ENCODE measurements around the gene MXRA8. TPM values are rescaled to one million over a fixed set of nuclear protein-coding genes. Genes with fewer than 3 reads are reported as not detected.

The MXRA8 gene
- polyA plus RNA-seq, 2 of the 4 experiments (the other 2 are of a cell fraction), result 0.12 to 0.22 TPM

- no peak overlapping the region for H3K4me3 ChIP-seq
- no peak overlapping the region; a peak in 1 of 6 replicates for H3K27ac ChIP-seq
- TF ChIP-seq MAFK (IDR thresholded peaks at IDR 0.05; ENCODE audit: partially characterized antibody), result no peak
- peaks cover 9% of the 10 kb centered on the region; the same call in 2 of the 3 replicates for H3K4me1 ChIP-seq
- no peak overlapping the region for H3K4me2 ChIP-seq
- 68% methylated on average over 9 of the region's 13 CpGs for WGBS (ENCODE audit: missing lambda C conversion rate)
- POLR2A ChIA-PET, result no interaction called here
- H3K9me3 ChIP-seq, result no peaks in the 10 kb centered on the region
- no peak for FAIRE-seq
- DNase-seq (ENCODE audit: low read depth in 1 of 2, low spot score in 1 of 2), result no peak
- peak in 1 of 2 experiments; percentile 53; a peak in 3 of 6 replicates for ATAC-seq
- CTCF ChIA-PET, result interaction anchor here (2.5 kb wide), 1 partner anchor 10 kb away, joined by 14 read pairs; no protein-coding TSS in a partner anchor
These were observed 3.6 kb upstream of the MXRA8 start for GRCh38 chr1:1361982-1362423.

GRCh38 chr1:1361233-1361981, 3.1 kb upstream of the MXRA8 start:
- no peak for ATAC-seq

GRCh38 chr1:1360506-1361169, 2.3 kb upstream of the MXRA8 start:
- peaks cover 19% of the 10 kb centered on the region; the same call in 2 of the 3 replicates for H3K4me1 ChIP-seq
- POLR2A ChIA-PET, result no interaction called here
- peak overlapping the region; percentile 25; the same call in 1 of the 3 replicates for H3K4me2 ChIP-seq

More at GRCh38 chr1:1361233-1361981, 3.1 kb upstream of the MXRA8 start:
- ChIA-PET POLR2A (no interaction called here), CTCF (no interaction called here)
- TF ChIP-seq RFX5 (IDR thresholded peaks at IDR 0.05) (no peak), CBX2 (IDR thresholded peaks at IDR 0.05; ENCODE audit: borderline replicate concordance, low read depth) (no peak), MAZ (IDR thresholded peaks at IDR 0.05; ENCODE audit: borderline replicate concordance, low read depth, low read length) (no peak), JUNB (IDR thresholded peaks at IDR 0.05) (no peak)
- Histone ChIP-seq H3K27ac (peak overlapping the region in 1 of 2 experiments; percentile 81; a peak in 2 of 6 replicates), H3K4me3 (no peak overlapping the region), H3K4me1 (peaks cover 11% of the 10 kb centered on the region; the same call in 2 of the 3 replicates), H3K4me2 (no peak overlapping the region), H3K9me3 (no peaks in the 10 kb centered on the region)
- WGBS (ENCODE audit: missing lambda C conversion rate), result 88% methylated on average over 26 of the region's 35 CpGs
- FAIRE-seq (no peak), DNase-seq (ENCODE audit: low read depth in 1 of 2, low spot score in 1 of 2) (no peak)

More at GRCh38 chr1:1360506-1361169, 2.3 kb upstream of the MXRA8 start:
- H3K27ac ChIP-seq, result peak overlapping the region in 1 of 2 experiments; percentile 81; a peak in 3 of 6 replicates
- 67% methylated on average over 17 of the region's 20 CpGs for WGBS (ENCODE audit: missing lambda C conversion rate)
- DNase-seq (ENCODE audit: low read depth in 1 of 2, low spot score in 1 of 2) (peak in 1 of 2 experiments; percentile 41), ATAC-seq (peak; percentile 48 to 66; a peak in 5 of 6 replicates), FAIRE-seq (no peak)
- no peak overlapping the region for H3K4me3 ChIP-seq
- CTCF ChIA-PET, result interaction anchor here (2.4 kb wide), 1 partner anchor 11 kb away, joined by 17 read pairs; no protein-coding TSS in a partner anchor
- H3K9me3 ChIP-seq, result no peaks in the 10 kb centered on the region
- TF ChIP-seq HES2 (IDR thresholded peaks at IDR 0.05), result no peak
- TF ChIP-seq ZNF302 (CRISPR knock-in tag; IDR thresholded peaks at IDR 0.05), result no peak
- no peak for TF ChIP-seq ELK1 (IDR thresholded peaks at IDR 0.05; ENCODE audit: low read depth, low read length)
- no peak for TF ChIP-seq RAD21 (conservative IDR thresholded peaks at IDR 0.05 in 1 of 2, IDR thresholded peaks at IDR 0.05 in 1 of 2)
- no peak for TF ChIP-seq ESRRA (IDR thresholded peaks at IDR 0.05; ENCODE audit: borderline replicate concordance, low read length)
- no peak for TF ChIP-seq CHD2 (IDR thresholded peaks at IDR 0.05; ENCODE audit: low read length, partially characterized antibody)
- TF ChIP-seq KDM1A (IDR thresholded peaks at IDR 0.05; ENCODE audit: low read depth), result no peak
- TF ChIP-seq CBX2 (IDR thresholded peaks at IDR 0.05; ENCODE audit: borderline replicate concordance, low read depth), result no peak
- no peak for TF ChIP-seq RFX5 (IDR thresholded peaks at IDR 0.05)
- TF ChIP-seq POLR2A (IDR thresholded peaks at IDR 0.05; ENCODE audit: low read length), result no peak
- no peak for TF ChIP-seq REST (IDR thresholded peaks at IDR 0.05)
- no peak for TF ChIP-seq ZC3H11A (IDR thresholded peaks at IDR 0.05)
- TF ChIP-seq FOSB (CRISPR knock-in tag; IDR thresholded peaks at IDR 0.05), result no peak
- TF ChIP-seq MAX (IDR thresholded peaks at IDR 0.05), result no peak
- TF ChIP-seq KDM5A (IDR thresholded peaks at IDR 0.05), result no peak
- no peak for TF ChIP-seq USF2 (IDR thresholded peaks at IDR 0.05)
- no peak for TF ChIP-seq FOSL2 (IDR thresholded peaks at IDR 0.05)
- TF ChIP-seq FOSL2 (CRISPR knock-in tag; IDR thresholded peaks at IDR 0.05), result no peak; the same call in 1 of the 2 replicates
- TF ChIP-seq PHF8 (IDR thresholded peaks at IDR 0.05; ENCODE audit: borderline replicate concordance, low read depth), result no peak
